Neural progenitor cell (in vitro differentiated cells): Measurements from ENCODE around the gene MCF2L2.

ENCODE experiments used
- EZH2 ChIP-seq: fragments of 200-600 bp; sonication (generic); IDR thresholded peaks from 2 replicates; pipeline ENCODE4 v1.6.1; 2017; ENCODE audit warnings: antibody characterized with exemption, mild to moderate bottlenecking, moderate library complexity
- TF ChIP-seq, protein P1 (sequence below): fragments of 200-600 bp; sonication (generic); IDR thresholded peaks from 2 replicates; pipeline ENCODE4 v1.5.1; 2017; ENCODE audit warnings: antibody characterized with exemption, mild to moderate bottlenecking

- TF ChIP-seq, protein P1, sequence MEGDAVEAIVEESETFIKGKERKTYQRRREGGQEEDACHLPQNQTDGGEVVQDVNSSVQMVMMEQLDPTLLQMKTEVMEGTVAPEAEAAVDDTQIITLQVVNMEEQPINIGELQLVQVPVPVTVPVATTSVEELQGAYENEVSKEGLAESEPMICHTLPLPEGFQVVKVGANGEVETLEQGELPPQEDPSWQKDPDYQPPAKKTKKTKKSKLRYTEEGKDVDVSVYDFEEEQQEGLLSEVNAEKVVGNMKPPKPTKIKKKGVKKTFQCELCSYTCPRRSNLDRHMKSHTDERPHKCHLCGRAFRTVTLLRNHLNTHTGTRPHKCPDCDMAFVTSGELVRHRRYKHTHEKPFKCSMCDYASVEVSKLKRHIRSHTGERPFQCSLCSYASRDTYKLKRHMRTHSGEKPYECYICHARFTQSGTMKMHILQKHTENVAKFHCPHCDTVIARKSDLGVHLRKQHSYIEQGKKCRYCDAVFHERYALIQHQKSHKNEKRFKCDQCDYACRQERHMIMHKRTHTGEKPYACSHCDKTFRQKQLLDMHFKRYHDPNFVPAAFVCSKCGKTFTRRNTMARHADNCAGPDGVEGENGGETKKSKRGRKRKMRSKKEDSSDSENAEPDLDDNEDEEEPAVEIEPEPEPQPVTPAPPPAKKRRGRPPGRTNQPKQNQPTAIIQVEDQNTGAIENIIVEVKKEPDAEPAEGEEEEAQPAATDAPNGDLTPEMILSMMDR: no peak
- TF ChIP-seq EZH2: no peak
These were observed 202.0 kb downstream of the MCF2L2 start for GRCh38 chr3:183226333-183226890.
